NCI-H345 (cell line): ENCODE measurements around the gene TESK1.

ENCODE experiments used
- DNase-seq: peaks from one replicate; lab custom pipeline; 2025; lab: John Stamatoyannopoulos, UW

Gene TESK1

DNA sequence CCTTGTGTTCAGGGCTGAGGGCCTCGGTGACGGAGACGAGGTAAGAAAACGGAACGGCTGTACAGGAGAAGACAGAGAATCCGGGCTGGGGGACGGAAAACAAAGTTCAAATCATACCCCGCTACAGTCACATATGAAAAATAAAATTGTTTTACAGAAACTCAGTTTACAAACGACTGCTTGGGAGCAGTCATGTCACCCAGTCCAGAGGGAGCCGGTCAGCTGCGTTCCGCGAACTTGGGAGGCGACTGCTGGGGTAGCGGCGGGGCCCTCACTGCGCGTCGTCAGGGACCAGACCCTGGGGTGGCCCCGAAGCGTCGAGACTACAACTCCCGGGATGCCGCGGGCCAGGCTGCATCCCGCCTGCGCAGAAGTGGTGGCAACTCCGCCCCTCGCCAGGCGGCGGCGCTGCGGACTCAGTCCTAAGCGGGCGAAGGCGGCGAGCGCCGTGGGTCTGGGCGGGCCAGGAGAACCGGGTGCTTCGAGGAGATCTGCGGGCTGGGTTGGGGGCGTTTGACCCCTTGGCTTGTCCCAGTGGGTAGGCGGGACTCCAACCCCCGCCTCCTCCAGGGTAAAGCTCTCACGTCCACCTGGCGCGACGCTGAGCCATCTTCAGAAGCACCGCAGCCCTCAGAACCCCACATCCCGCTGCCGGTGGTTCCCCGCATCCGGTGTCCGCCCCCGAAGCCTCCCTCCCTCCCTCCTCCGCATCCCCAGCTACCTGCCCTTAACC is 41.6 kb downstream of the TESK1 start:
- peak; percentile 91 for DNase-seq

GRCh38 chr9:35649431-35650340 is 44.6 kb downstream of the TESK1 start:
- DNase-seq = no peak

GRCh38 chr9:35650341-35651158 is 45.5 kb downstream of the TESK1 start, which contains the start of gene SIT1:
SIT1 (minus strand) TSS chr9:35650931; CDS start chr9:35650853, 78 bp downstream.
- DNase-seq = no peak

DNA sequence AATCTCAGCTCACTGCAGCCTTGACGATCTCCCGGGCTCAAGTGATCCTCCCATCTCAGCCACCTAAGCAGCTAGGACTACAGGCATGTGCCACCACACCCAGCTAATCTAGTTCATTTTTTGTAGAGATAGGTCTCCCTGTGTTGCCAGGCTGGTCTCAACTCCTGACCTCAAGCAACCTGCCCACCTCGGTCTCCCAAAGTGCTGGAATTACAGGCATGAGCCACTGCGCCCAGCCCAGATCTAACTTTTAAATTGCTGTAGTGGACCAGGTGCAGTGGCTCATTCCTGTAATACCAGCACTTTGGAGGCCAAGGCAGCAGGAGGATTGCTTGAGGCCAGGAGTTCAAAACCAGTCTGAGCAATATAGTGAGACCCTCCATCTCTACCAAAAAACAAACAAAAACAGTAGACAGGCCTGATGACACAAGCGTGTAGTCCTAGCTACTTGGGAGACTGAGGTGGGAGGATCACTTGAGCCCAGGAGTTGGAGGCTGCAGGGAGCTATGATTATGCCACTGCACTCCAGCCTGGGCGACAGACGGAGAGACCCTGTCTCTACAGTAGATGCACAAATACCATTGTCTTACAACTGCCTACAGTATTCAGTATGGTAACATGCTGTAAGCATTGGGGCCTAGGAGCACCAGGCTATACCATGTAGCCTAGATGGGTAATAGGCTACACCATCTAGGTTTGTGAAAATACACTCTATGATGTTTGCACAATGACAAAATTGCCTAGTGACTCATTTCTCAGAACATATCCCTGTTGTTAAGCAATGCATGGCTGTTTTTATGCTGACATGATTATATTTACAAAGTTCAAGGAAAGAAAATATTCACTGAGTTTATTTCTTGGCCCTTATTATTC is 47.1 kb downstream of the TESK1 start:
- no peak for DNase-seq

GRCh38 chr9:35652829-35653209 is 47.8 kb downstream of the TESK1 start:
- DNase-seq = no peak

DNA sequence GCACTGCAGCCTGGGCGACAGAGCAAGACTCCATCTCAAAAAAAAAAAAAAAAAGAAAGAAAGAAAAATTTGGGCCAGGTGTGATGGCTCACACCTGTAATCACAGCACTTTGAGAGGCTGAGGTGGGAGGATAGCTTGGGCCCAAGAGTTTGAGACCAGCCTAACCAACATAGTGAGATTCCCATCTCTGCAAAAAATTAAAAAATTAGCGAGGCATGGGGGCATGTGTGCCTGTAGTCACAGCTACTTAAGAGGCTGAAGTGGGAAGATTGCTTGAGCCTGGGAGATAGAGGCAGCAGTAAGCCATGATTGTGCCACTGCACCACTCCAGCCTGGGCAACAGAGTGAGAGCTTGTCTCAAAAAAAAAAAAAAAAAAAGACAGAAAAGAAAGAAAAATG is 48.5 kb downstream of the TESK1 start:
- DNase-seq = no peak

DNA sequence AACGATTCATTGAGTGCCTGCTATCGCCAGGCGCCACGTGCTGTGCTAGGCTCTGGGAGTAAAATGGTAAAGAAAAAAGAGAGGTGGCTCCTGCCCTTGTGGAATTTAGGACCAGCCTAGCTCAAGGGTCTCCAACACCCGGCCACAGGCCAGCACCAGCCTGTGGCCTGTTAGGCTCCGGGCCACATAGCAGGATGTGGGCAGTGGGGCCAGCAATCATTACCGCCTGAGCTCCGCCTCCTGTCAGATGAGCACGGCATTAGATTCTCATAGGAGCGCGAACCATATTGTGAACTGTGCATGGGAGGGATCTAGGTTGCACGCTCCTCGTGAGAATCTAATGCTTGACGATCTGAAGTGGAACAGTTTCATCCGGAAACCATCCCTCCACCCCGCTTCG is 51.3 kb downstream of the TESK1 start:
- DNase-seq = no peak

- no peak for DNase-seq
These were observed 51.9 kb downstream of the TESK1 start for GRCh38 chr9:35656831-35657545.

DNA sequence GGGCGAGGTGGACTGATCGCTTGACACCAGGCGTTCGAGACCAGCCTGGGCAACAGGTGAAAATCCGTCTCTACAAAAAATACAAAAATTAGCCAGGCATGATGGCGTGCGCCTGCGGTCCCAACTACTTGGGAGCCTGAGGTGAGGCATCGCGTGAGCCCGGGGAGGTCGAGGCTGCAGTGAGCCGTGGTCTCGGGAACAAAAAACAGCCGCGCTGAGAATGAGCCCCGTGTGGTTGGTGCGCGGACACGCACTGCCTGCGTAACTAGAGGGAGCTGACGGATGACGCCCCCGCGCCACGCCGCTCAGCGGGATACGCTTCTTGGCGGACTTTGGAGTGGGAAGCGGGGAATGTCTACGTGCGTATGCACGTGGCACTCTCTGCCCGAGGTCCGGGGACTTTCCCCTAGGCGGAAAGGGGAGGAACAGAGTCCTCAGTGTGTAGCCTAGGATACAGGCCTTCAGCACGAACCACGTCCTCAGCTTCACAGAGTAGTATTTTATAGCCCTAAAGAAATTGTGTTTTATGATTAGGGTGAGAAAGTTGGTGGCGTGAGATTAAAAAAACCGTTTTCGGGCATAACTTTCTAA is 52.6 kb downstream of the TESK1 start, which contains the start of gene RMRP:
TSS of gene RMRP (minus strand) at position 474 of the 591 bp plus-strand sequence.
- DNase-seq = peak; percentile 99

- peak; percentile 83 for DNase-seq
These were observed 53.3 kb downstream of the TESK1 start, which contains the start of gene CCDC107 for GRCh38 chr9:35658137-35658967. CCDC107 (plus strand) TSS chr9:35658292; CDS start chr9:35658380, 88 bp downstream.

DNA sequence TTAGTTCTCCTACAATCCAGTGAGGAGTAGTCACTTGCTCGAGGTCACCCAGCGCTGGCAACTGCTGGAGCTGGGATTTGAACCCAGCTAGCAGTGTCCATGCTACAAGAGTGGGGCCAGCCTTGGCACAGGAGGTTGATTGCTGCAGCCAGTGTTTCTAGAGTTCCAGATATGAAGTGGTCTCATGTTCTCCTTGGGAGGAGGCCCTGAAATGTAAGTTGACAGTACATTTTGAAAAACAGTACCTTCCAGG is 53.8 kb downstream of the TESK1 start:
- no peak for DNase-seq

- DNase-seq = peak; percentile 15
These were observed 54.3 kb downstream of the TESK1 start for GRCh38 chr9:35659340-35659739.
